HG03520 (cell line): ENCODE results near the gene ZBTB42.
"Not testable (repeated sequence)": the region's sequence is repeated elsewhere in the genome, so short reads cannot be mapped to it uniquely, and the experiment has no call there.

ENCODE experiments used
- ATAC-seq: cut with Tn5 transposase; IDR thresholded peaks from one replicate; pipeline ENCODE4 v1.9.1; 2021; ENCODE audit warnings: mild to moderate bottlenecking, moderate library complexity; ENCODE audit not compliant: unreplicated experiment

The ZBTB42 gene

DNA sequence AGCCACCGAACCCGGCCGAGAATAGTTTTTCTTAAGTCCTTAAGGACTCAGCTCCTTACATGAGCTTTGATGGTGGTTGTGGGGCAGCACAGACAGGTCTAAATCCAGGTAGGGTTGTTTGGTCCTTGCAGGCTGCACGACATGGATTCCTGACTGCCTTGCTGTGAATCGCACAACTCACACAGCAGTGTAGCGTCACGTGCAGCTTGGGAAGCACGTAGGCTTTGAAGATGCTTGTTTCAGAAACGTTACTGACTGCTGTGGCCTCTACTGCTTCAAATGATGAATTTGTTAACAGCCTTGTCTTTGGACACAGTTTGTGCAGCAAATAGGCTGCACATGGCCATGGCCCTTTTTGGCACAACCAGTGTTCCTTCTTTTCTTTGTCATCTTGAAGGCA lies 29.9 kb downstream of the ZBTB42 start:
- ATAC-seq: no peak

DNA sequence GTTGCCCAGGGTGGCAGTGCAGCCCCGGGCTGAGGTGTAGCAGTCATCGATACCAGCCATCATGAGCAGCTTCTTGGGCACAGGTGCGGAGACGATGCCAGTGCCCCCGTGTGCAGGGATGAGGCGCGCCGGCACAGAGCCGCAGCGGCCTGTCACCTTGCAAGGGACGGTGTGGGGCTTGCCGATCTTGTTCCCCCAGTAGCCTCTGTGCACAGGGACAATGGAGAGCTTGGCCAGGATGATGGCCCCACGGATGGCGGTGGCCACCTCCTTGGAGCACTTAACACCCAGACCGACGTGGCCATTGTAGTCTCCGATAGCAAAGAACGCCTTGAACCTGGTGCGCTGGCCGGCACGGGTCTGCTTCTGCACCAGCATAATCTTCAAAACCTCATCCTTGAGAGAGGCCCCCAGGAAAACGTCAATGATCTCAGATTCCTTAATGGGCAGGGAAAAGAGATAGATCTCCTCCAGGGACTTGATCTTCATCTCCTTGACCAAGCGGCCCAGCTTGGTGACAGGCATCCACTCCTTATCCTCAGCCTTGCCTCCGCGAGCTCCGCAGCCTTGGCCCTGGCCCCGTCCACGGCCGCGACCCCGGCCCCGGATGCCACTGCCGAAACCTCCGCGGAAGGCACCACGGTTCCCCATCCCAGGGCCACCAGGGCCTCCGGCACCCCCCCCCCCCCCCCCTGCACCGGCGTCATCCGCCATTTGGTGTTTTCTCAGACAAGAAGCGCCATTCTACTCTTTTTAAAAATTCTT lies 35.5 kb downstream of the ZBTB42 start:
- ATAC-seq: not testable (repeated sequence)

DNA sequence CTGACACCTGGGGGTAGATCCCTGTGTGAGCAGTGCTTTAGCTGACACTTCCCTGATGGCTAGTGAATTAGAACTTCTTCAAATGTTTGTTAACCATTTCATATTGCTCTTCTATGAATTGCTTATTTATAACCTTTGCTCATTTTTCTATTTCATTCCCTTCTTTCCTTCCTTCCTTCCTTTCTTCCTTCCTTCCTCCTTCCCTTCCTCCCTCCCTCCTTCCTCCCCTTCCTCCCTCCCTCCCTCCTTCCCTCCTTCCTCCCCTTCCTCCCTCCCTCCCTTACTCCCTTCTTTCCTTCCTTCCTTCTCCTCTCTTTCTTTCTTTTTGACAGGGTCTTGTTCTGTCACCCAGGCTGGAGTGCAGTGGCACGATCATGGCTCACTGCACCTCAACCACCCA lies 40.8 kb downstream of the ZBTB42 start:
- ATAC-seq: no peak

DNA sequence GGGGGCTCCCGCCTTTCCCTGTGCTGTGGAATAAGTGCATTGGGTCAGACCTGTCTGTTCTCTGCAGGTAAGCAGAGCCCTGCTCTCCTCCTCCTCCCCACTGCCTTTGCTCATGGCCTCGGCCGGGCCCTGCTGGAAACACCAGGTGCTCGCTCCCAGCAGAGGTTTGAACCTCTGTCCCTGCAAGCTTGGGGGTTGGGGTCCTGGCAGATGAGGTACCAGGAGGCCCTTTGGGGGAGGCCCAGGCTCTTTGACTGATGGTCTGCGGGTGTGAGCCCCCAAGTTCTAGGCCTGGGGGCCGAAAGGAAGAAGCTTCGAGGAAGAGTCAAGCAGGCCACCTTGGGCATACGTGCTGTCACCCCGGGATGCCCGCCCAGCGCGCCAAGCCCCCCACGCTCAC lies 42.1 kb downstream of the ZBTB42 start:
- ATAC-seq: no peak

DNA sequence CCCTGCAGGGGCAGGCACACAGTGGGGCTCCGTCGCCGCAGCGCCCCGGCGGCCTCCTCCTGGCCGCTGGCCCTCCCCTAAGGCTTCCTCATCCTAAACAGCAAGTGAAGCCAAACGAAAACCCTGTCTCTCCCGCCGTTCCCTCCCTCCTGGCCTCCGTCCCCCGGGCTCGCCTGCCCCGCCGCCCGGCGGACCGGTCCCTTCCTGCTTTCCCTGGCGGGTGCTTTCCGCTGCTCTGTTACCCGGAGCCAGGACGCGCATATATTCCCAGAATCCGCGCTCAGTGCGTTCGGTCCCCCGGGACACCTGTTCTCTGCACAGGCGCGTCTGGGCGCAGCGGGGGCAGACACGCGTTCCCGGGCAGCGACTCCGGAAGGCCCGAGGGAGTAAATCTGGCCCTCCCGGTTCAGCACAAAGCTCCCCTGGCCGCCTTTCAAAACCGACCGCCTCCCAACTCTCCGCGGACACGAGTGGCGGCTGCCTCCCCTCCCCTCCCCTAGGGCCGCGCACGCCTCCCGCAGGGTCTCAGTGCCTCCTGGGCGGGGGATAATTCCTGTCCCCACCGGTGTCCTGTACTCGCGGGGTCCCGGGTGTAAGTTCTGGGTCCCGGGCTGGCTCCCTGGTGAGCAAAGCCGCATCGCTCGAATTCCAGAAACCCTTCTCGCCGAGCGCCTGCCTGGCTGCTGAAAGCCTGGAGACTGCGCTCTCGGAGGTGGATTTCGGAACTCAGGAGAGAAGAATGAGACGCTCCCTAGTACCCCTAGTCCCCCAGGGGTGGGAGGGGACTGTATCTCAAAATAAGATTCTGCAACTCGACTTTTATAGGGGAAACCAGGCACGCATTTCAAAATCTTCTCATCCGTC lies 42.8 kb downstream of the ZBTB42 start:
- no peak for ATAC-seq

DNA sequence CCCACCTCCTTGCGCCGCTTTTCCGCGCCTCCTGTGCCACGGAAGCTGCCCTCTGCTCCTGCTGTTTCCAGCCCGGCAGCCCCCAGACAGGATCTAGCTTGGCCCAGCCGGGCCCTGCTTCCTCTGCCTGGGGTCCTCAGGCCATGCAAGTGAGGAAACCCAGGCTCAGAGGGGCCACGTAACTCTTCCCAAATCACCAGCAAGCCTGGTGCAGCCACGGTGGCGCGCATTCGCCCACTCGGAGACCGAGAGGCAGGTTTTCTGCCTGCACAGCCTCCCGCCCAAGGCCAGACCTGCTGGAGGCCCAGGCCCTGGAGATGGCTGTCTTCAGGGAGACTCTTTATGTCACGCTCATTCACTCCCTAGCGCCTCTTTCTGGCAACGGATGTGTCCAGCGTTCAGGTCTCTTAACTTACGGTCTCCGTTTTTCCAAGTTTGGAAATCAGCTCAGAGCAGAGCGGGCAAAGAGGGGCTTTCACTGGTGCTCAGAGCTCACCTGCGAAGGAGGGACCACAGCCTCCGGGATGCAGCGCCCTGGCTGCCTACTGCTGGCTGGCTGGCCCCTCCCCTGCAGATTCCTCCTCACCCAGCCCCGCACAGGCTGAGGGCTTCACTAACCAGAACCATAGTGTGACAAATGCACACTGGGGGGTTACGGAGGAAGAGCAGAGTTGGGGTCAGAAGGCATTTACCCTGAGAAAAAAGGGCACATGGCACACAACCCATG lies 43.6 kb downstream of the ZBTB42 start:
- no peak for ATAC-seq

DNA sequence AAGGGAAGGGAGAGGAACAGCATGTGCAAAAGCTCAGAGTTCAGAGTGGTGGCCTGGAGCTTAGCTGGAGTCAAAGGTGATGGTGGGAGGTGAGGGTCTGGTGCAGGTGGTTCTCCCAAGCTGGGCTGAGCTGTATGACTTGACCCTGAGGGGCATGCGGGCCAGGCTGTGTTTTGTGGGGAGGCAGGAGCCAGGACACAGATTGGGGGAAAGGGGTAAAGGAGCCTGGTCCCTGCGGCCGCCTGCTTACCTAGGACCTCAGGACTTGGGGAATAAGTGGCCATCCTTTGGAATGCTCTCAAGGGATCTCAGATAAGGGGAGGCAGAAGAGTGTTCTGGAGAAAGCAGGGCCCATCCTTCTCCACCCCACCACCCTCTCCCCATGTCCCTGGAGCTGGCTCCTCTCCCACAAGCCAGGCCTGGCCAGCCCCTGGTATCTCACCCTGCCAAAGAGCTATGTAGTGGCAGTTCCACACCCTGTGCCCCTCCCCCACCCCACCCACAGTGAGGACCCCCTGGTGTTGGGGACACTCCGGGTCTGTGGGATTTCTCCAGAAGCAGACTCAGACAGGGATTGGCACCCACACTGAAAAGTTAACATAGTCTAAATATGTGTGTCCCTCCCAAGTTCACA lies 44.2 kb downstream of the ZBTB42 start:
- ATAC-seq: no peak

DNA sequence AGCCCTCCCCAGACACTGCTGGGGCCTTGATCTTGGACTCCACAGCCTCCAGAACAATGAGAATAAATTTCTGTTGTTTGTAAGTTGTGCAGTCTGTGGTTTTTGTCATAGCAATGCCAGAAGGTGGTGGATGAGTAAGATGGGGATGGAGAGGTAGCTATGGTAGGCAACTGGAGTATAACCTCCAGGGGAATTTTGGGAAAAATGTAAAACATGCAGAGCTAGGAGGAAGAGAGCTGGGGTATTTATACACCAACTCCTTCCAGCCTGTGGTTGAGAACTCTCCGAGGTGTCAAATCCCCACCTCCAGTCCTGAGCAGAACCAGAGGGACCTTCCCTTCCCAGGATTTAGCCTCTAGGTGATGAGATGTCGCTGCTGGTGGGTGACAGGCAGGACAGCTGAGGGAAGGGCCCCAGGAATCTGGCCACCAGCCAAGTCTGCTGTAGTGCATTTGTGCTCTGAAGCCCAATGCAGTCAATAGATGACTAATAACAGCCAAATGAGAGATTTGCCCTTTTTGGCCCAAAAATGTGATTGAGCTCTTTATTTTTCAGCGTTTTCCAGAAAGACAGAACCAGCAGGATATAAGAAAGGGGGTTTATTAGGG lies 45.0 kb downstream of the ZBTB42 start:
- ATAC-seq: no peak

DNA sequence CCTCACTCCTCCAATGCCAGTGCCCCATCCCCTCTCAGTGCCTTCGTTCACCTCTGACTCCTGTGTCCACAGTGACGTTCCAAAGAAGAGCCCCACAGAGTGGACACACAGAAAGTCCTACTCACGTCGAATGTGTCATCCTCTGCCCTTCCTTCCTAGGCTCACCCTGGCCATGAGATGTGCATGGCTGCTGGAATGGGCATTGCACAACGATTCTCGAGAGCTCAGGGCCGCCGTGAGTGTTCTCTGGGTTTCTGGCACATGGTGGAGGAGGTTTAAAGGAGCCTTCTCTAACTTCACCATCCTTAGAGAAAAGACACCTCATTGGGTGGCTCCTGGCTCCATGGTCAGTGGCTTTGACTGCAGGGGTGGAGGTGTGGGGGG lies 51.4 kb downstream of the ZBTB42 start:
- no peak for ATAC-seq
